ENCODE data around the gene CHRM5.

DNA sequence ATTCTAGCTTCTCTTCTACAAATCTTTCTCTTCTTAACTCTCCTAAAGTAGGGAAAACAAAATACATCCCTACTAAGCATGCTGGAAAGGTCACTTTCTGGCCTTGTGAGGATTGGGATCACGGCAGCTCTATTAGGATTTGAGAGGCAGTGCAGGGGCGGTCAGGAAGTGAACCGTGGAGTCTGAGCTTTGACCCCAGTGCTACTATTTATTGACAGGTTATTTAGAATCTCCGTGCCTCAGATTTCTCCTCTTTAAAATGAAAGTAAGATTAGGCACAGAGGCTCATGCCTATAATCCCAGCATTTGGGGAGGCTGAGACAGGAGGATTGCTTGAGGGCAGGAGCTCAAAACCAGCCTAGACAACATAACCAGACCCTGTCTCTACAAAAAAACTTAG lies 42.0 kb upstream of the CHRM5 start:
- TF ChIP-seq POLR2A (IDR thresholded peaks at IDR 0.05; ENCODE audit: extremely low read depth, insufficient read length) (no peak), CTCF (IDR thresholded peaks at IDR 0.05; ENCODE audit: low read depth, low read length) (no peak), MAX (IDR thresholded peaks at IDR 0.05; ENCODE audit: low read depth, low read length) (no peak), MYC (IDR thresholded peaks at IDR 0.05; ENCODE audit: low read depth, low read length) (no peak)

Data from NB4 (cell line).